NCI-H2107 treated with DMSO at 0.1 percent for 48 hours (cell line): ENCODE results near the gene CD82.
"Not testable (repeated sequence)": the region's sequence is repeated elsewhere in the genome, so short reads cannot be mapped to it uniquely, and the experiment has no call there.

Experiments used
- DNase-seq: peaks from one replicate; lab custom pipeline; 2025; ENCODE audit not compliant: unreplicated experiment; lab: John Stamatoyannopoulos, UW

The CD82 gene

DNA sequence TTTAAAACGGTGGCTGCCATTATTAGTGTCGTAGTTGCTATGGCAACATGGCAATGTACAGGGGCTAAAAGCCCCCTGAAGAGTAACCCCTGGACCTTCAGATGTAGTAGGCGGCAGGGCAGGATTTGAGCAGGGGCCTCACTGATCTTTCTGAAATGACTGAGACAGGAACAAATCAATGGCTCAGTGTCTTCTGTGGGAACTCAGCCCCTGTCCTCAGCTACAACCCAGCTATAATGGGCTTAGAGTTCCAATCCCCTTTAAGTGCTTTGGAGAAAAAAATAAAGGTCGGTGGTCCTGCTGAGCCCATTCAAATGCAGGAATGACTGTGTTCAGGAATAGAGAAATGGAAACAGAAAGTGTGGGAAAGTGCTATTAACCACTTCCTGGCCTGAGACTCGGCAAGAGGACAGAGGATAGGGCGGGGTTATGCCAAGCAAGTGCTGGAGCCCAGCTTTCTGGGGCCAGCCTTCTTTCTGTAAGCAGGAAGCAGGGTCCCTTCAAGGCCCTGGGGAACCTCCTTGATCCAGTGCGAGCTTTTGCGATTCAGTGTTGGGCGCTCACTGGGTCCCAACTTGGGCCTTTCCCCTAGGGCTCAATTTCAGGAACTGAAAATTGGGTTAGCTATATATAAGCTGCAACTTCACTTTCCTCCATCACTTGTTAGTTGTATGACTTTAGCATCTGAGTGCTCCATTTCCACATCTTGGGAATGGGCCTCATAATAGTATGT lies 6.1 kb upstream of the CD82 start:
- DNase-seq: no peak

DNA sequence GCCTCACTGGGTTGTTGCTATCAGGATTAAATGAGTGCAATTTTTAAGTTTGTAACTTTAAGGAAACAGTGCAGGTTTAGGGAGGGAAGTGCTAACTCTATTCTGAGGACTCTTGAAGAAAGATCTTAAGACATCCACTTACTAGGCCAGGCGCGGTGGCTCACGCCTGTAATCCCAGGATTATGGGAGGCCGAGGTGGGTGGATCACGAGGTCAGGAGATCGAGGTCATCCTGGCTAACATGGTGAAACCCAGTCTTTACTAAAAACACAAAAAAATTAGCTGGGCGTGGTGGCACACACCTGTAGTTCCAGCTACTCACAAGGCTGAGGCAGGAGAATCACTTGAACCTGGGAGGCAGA lies 5.5 kb upstream of the CD82 start:
- not testable (repeated sequence) for DNase-seq

DNA sequence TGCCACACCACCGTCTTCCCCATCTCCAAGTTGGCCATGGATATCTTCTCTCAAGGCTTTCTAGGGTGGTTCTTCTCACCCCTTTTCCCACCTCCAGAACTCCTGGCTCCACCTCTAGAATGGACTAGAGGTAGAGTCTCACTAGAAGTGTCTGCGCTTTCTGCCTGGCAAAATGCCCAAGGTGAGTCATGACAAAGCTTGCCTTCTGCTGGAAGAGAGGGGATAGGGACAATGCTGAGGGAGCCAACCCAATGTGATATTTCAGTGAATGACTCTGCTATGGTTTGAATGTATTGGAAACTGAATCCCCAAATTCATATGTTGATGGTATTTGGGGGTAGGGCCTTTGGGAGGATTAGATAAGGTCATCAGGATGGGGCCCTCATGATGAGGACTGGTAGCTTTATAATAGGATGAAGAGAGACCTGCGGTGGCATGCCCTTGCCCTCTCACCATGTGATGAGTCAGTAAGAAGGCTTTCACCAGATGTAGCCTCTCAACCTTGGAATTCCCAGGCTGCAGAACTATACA lies 4.1 kb upstream of the CD82 start:
- no peak for DNase-seq

DNA sequence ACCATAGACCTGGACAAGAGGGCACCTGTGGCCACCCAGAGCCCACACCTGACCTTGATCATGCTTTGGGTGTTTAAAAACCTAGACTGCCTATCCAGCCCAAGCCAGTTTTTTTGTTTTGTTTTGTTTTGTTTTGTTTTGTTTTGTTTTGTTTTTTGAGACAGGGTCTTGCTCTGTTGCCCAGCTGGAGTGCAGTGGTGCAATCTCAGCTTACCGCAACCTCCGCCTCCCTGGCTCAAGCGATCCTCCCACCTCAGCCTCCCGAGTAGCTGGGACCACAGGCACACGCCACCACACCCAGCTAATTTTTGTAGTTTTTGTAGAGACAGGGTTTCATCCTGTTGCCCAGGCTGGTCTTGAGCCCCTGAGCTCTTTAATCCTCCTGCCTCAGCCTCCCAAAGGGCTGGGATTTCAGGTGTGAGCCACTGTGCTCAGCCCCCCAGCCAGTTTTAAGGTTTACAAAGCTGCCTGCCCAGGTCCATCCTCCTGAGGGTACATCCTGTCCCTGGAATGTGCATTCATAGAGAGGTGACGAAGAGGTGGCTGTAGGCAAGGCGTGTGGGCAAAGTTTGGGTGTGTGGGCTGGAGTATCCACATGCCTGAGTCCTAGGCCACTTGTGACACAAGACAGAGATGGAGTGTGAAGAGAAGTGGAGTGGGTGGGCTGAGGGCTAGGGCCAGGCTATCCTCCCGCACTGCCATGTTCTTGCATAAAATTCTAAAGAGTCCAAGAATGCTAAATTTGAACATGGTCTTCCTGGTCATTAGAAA lies 3.3 kb upstream of the CD82 start:
- no peak for DNase-seq

DNA sequence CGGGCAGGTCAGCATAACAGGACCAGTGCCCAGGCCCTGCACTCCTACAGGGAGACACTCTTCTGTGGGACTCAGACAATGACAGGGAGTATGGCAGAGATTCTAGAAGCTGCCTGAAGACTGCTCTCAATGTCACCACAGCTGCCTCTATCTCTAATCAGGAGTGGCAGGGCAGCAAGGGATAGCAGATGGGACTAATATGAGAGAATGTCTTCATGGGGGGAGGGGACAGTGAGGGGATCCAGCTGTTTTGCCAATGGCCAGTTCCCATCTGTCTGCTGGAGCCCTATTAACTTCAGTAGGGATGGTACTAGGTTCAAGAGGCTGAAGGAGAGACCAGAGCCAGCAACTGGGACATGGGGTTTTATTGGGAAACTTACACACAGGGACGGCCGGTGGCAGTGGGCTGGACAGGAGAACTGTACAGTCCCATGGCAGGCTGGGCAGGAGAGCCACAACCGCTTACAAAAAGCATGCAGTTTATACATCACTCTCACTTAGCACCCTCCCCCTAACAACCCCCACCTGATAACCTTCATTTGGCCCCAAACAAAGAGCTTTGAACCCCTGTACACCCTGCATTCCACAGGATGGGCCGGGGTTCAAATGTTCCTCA lies 2.5 kb upstream of the CD82 start:
- no peak for DNase-seq

DNA sequence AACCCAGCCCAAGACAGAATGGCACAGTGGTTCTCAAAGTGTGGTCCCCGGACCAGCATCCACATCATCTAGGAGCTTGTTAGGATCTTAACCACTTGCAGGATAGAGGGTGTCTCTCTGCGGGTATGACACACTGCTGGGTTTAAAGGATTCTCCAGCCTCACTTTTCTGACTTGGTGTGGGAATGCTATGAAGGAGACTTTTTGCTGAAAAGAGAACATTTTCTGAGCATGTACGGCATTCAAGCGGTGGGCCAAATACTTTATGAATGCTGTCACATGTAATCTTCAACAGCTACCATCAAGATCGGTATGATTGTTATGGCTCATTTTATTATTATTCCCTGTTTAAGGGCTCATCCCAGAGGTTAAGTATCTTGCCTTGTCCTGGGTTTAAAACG lies 1.8 kb upstream of the CD82 start:
- DNase-seq: no peak

DNA sequence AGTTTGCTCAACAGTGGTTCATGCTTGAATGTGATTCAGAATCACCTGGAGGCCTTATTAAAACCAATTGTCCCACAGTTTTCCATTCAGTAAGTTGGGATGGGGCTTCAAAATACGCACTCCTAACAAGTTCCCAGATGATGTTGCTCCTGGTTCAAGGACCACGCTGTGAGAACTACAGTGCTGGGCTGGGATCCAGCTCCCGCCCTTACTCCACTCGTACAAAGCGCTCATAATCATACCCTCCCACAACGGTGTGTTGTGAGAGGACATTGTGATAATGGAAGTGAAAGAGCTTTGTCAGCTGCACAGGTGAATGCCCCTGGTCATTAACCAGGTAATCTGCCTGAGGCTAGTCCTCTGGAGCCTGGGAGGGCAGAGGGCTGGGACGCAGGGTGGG lies 1.3 kb upstream of the CD82 start:
- DNase-seq: peak; percentile 54

DNA sequence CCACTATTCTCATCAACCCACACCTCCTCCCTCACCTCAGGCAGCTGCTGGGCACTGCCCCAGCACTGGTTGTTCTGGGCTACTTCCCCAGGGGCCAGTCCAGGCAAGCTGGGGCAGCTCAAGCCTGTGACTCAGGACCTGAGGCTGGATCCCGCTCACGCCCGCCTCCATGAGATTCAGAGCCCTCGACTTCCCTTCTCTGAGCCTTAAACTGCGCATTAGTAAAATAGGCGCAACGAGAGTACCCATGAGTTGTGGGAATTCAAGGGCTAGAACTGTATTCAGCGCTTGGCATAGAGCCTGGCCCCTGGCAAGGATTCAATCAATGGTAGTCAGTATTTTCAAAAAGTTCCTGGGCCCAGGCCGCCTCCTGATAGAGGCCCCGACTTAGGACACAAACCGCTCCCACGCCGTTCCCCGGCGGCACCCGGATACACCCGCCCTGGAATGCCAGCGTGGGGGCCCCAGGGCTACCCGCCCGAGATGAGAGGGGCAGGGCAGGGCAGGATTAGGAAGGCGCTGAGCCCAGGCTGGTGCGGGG lies 723 bp upstream of the CD82 start:
- DNase-seq: no peak

DNA sequence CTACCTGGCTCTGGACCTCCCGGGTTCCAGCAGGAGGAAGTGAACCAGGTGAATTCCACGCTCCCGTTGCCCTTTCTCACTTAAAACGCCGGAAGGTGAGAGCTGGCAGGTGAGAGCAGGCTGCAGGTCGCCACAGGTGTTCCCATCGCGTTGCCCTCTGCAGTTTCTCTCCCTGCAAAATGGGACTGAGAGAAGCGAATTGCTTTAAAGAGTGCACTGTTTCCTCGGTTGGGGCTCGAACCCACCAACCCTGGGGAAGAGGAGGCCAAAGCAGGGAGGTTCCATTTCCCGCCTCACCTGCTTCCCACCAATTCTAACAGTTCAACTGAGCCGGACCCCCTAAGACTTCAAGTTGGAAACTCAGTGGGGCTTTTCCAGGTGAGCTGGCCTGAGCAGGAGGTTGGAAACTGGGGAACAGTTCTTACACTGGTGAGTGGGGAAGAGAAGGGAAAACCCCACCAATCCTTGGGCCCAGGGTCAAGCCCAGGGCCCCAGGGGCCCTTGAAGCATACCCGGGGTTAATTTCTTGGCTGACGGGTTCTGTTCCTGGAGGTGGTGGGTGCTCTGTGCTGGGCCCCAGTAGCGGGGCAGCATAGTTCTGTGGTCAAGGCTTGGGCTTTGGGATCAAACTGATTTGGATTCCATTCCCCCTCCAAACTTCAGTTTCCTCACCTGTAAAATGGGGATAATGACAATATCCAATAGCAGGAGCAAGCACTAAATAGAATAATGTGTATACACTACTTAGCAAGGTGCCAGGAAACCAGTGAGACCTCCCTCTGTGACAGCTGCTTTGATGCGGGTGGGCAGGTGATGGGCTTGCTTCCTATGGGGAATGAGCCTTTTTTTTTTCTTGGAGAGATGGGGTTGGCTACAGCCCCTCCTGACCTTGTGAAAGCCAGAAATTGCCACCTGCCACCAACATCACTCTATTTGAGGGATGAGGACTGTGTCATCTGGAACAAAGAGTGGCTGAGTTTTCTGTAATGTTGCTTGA lies 788 bp downstream of the CD82 start:
- no peak for DNase-seq

DNA sequence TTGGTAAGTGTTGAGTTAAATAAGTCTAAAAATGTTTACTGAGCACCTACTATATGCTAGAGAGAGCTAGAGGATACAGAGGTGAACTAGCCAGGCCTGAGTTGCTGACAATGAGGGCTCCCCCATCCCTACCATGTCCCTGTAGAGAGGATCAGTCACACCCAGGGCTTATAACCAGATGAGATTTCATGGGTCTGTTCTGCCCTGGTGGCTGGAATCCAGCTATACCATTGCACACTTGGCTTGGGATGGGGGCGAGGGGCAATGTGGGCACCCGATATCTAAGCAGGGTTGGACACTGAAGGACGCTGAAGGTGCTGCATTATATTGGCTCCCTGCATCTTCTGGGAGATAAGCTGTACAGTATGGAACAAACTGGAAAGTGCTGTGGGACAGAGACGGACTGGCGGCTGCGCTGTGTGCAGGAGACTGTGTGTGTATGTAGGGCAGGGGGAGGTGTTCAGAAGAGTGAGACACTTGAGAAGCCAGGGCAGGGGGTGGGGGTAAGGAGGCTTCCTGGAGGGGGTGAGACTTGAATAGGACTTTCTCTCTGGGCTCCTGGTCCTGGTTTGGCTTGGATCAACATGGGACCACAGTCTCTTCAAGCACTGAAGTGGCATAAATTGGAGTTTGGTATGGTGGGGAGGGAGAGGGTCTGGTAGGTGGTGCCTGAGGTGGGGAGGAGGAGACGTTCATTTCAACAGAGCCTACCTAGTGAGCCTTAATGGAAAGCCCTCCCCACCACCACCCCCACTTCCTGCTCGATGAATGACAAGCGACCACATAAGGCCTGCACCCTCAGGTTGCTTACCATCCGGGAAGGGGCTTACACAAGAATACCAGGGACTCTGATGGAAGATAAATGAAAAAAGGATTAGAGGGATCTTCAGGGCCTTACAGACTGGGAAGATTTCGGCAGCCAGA lies 1.8 kb downstream of the CD82 start:
- DNase-seq: no peak

DNA sequence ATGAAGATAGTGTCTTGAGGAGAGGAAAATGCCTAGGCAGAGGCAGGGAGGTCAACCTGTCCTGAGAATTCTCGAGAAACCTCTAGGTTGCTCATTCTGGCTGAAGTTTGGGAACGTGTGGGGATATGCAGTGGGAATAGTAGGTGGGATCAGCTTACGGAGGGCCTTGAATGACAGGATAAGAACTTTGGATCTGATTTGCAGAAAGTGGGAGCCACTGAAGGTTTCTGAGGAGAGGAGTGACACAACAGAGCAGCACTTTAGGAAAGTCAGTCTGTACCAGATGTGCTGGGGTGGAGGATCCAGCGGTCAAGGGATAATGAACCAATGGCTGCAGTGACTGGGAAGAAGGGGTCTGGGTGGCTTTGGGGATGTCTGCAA lies 2.4 kb downstream of the CD82 start:
- DNase-seq: no peak

DNA sequence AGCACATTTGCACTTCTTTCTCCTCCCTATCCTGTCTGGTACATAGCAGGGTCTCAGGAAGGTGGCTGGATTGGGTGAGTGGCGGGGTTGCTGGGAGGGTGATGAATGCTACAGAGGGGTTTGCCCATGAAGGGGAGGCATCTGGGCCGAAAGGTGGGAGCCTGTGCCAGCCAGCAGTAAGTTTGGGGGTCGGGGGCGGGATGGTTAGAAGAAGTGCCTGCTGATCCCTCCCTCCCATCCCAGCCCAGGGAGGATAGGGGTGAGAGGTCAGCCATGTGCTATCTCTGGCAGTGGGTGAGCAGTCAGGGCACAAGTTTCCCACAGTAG lies 2.8 kb downstream of the CD82 start:
- DNase-seq: no peak

DNA sequence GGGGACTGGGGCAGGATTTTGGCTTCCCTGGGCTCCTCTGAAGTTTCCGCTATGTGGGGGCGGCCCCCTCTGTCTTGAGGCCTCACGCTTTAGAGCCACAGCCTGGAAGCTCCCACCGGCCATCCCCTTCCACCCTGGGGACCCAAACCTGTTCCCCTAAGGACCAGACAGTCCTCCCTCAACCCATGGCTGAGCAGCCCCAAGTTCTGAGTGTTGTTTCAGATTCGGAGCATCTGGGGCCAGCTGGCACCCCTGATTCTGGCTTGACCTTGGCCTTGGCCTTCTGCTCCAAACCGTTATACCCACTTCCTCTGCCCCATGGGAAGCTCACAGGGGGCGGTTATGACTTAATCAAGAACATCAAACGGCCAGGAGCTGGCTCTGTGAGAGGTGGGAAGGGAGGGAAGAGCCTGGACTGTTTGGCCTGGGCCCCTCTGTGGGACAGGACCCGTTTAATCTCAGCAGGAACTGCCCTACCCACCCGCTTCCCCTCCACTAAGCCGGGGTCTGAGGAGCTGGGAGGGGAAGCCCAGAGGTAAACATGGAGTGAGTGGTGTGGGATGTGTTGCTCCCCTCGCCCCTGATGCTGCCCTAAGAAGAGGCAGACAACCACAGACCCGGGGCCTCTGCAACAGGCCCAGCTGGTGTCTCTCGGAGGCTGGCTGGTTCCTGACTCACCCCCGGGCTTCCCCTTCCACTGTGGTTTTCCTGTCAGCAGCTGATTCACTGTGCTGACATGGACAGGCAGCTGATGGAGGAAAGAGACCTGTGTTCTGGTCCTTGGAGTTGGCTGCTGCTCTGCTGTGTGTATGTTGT lies 3.4 kb downstream of the CD82 start:
- no peak for DNase-seq

DNA sequence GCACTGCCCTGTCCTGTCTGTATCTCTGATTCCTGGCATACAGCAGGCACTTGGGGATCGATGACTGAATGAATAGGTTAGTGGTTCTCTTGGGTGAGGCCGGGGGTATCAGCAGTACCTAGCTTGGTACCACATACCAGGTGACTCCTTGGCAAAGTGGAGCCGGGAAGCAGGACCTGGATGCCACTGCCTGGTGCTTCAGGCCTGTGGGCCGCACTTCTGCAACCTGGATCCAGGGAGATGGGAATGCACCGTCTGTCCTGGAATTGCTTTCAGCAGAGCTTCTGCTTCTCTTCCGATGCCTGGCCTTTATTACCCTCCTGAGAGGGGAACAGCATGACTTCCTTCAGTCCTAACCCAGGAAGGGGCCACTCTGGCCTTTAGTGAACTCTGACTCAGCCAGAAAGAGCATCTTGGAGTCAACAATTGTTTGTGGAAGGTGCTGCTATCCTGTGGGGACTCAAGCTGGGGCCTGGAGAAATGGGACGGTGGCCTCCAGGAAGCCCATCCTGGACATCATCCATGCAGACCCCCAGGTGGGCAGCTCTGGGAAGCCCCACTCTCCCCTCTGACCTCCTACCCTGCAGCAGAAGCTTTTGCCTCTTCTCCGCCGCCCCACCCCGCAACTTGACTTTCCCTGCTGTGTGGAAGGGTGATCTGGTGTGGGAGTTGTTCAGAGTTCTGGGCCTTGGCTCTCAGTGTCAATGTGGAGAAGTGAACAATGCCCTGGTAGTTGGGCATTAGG lies 5.1 kb downstream of the CD82 start:
- no peak for DNase-seq

DNA sequence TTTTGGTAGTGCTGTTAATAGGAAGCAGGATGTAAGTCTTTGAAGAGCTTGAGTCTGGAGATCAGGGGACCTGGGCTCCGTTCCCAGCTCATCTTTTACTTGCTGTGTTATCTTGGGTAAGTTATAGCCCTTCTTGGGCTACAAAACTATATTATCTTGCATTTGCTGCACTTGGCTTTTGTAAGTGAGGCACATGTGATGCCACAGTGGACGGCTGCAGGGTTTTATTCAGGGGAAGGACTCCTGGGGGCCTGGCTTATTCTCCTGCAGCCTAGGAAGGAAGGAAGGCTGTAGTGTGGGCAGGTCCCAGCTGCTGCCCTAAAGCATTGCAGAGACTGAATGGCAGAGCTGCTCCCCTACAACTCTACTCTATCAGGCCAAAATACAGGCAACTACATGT lies 6.4 kb downstream of the CD82 start:
- no peak for DNase-seq

DNA sequence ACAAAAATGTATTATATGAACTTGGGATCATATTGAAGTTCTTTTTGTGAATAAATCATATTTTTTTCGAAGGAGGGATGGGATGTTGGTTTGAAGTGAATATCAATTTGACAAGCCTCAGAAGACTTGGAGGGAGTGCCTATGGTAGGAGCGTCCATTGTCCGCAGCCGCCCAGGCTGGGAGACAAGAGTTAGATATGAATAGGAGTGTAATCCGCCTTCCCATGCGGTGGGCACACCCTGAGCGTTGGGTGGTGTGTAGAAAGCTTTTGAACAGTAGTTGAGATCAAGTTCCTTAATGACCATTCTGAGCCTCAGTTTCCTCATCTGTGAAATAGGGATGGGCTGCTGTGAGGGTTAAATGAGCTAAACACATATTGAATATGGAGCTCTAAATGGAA lies 7.0 kb downstream of the CD82 start:
- no peak for DNase-seq

DNA sequence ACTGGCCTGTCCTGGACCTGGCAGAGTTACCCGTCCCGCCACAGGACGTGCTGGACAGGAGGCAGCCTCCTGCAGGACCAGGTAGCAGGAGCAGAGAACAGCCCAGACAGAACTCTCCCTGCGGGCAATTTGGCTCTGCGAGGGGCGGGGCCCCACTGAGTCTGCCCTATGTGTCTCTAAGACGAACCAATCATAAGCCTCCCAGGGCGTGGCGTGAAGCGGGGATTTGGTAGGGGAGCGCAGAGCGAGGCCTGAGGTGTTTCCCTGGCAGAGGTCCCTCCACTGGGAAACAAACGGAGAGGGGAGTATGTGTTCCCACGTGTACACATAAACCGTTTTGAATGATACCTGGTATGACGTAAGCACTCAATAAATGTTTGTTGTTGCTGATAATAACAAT lies 7.4 kb downstream of the CD82 start:
- DNase-seq: no peak

DNA sequence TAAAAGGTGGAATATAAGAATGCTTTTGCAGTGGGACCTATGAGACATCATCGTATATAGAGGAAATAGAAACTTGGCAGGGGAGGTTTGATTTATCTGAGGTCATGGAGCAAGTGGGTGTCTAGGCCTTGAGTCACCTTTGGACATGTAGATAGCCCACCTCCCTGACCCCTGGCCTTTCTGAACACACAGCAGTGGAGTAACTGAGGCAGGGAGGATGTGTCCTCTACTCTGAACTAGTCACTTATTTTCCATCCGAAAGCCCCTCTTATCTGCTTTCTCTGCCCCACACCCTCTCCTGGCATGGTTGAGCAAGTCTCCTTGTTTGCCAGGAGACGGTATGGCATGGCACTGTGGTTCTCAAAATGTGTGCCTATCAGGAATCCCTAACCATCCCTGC lies 7.9 kb downstream of the CD82 start:
- no peak for DNase-seq
